A549 (cell line): ENCODE measurements around the gene ADCY7. TPM values are rescaled to one million over a fixed set of nuclear protein-coding genes. Genes with fewer than 3 reads are reported as not detected.

ENCODE experiments used
- ATAC-seq, 2 experiments: fragments of 200-7000 bp in 1 of 2; fragments of >200 bp in 1 of 2; cut with Nextera tagmentation in 1 of 2; cut with Tn5 transposase in 1 of 2; 3 replicates each; pipeline versions ENCODE4 v1.8.0 to v1.9.1; 2018 to 2020; ENCODE audit warnings: mild to moderate bottlenecking in 1 of 2, moderate library complexity in 1 of 2
- CTCF ChIA-PET: fragments of 300-600 bp; sonication (Branson Sonifier 250); formaldehyde crosslinking; extraction: SDS; loops from one replicate; lab custom pipeline; 2021; ENCODE audit warnings: antibody characterized with exemption, inconsistent platforms; lab: Yijun Ruan, JAX
- POLR2A ChIA-PET: fragments of 350-600 bp; formaldehyde crosslinking; extraction: SDS; loops from one replicate; lab custom pipeline; 2021; ENCODE audit warnings: antibody characterized with exemption, inconsistent platforms; lab: Yijun Ruan, JAX
- DNase-seq, 2 experiments: peaks; one replicate each; pipeline versions ENCODE4 v3.0.0 to v3.0.0-alpha.2; 2011 to 2016; ENCODE audit warnings: low read depth in 1 of 2, low spot score in 1 of 2
- FAIRE-seq: peaks from 2 replicates; lab custom pipeline; 2011; peaks lifted over from hg19 to GRCh38; lab: Jason Lieb, UNC
- H3K27ac ChIP-seq, 2 experiments: fragments of >200 bp; sonication (Bioruptor Twin); formaldehyde crosslinking; 3 replicates each; pipeline ENCODE4 v1.5.1; 2016 to 2017
- H3K4me1 ChIP-seq: fragments of >200 bp; sonication (Bioruptor Twin); formaldehyde crosslinking; 3 replicates; pipeline ENCODE4 v1.6.1; 2016
- H3K4me2 ChIP-seq: fragments of >200 bp; sonication (Bioruptor Twin); formaldehyde crosslinking; 3 replicates; pipeline ENCODE4 v1.6.1; 2016
- H3K4me3 ChIP-seq: fragments of >200 bp; sonication (Bioruptor Twin); formaldehyde crosslinking; 3 replicates; pipeline ENCODE4 v1.5.1; 2016
- H3K9me3 ChIP-seq: fragments of >200 bp; sonication (Bioruptor Twin); formaldehyde crosslinking; 3 replicates; pipeline ENCODE4 v1.6.1; 2016
- EHMT2 ChIP-seq: fragments of 200-600 bp; sonication (generic); IDR thresholded peaks from 2 replicates; pipeline ENCODE4 v1.6.1; 2016; ENCODE audit warnings: antibody characterized with exemption, low read depth, mild to moderate bottlenecking, moderate library complexity
- EP300 ChIP-seq, 2 experiments: fragments of >200 bp; sonication (Bioruptor Twin); formaldehyde crosslinking; IDR thresholded peaks; 2 replicates in 1 of 2; 3 replicates in 1 of 2; pipeline ENCODE4 v1.6.1; 2016 to 2017
- FOSL2 ChIP-seq, 2 experiments: fragments of 450-650 bp in 1 of 2; fragments of >200 bp in 1 of 2; sonication (Bioruptor Twin) in 1 of 2; formaldehyde crosslinking; IDR thresholded peaks; 2 replicates each; pipeline versions ENCODE4 v1.5.0 to v1.6.1; 2016 to 2020; ENCODE audit warnings: mild to moderate bottlenecking in 1 of 2, moderate library complexity in 1 of 2
- HEYL ChIP-seq: fragments of 250-450 bp; sonication (Bioruptor Pico); IDR thresholded peaks from 2 replicates; pipeline ENCODE4 v1.8.0; 2021; ENCODE audit warnings: mild to moderate bottlenecking, moderate library complexity
- HOXB13 ChIP-seq: fragments of 250-450 bp; sonication (Bioruptor Pico); IDR thresholded peaks from 2 replicates; pipeline ENCODE4 v1.5.0; 2020; ENCODE audit warnings: low read depth, mild to moderate bottlenecking, moderate library complexity
- KDM5A ChIP-seq: fragments of 200-600 bp; sonication (generic); IDR thresholded peaks from 2 replicates; pipeline ENCODE4 v1.6.1; 2016; ENCODE audit warnings: antibody characterized with exemption, mild to moderate bottlenecking
- MAZ ChIP-seq: fragments of 150-350 bp; IDR thresholded peaks from 2 replicates; pipeline ENCODE4 v1.6.1; 2014; ENCODE audit warnings: antibody characterized with exemption, low read depth, low read length, borderline replicate concordance
- MYC ChIP-seq: IDR thresholded peaks from 2 replicates; pipeline ENCODE4 v1.6.1; 2012; ENCODE audit warnings: mild to moderate bottlenecking, inconsistent platforms, low read length, improper control_type of control experiment, borderline replicate concordance
- NFE2L2 ChIP-seq: fragments of 150-350 bp; conservative IDR thresholded peaks from 2 replicates; pipeline ENCODE4 v1.6.1; 2014; ENCODE audit warnings: low read length
- NPAS2 ChIP-seq: fragments of 250-450 bp; sonication (Bioruptor Pico); IDR thresholded peaks from 2 replicates; pipeline ENCODE4 v1.8.0; 2022; ENCODE audit warnings: mild to moderate bottlenecking, moderate library complexity, borderline replicate concordance
- PHF8 ChIP-seq: fragments of 200-600 bp; sonication (generic); IDR thresholded peaks from 2 replicates; pipeline ENCODE4 v1.6.1; 2016; ENCODE audit warnings: low read depth, mild to moderate bottlenecking, antibody characterized with exemption, moderate library complexity, borderline replicate concordance
- RNF2 ChIP-seq: fragments of 200-600 bp; sonication (generic); IDR thresholded peaks from 2 replicates; pipeline ENCODE4 v1.6.1; 2016; ENCODE audit warnings: low read depth, mild to moderate bottlenecking, antibody characterized with exemption, moderate library complexity, borderline replicate concordance
- SREBF2 ChIP-seq: fragments of 450-650 bp; IDR thresholded peaks from 2 replicates; pipeline ENCODE4 v1.6.1; 2014; ENCODE audit warnings: mild to moderate bottlenecking, moderate library complexity
- TP53 ChIP-seq: fragments of 250-450 bp; sonication (Bioruptor Pico); IDR thresholded peaks from 2 replicates; pipeline ENCODE4 v1.5.0; 2021; ENCODE audit warnings: mild to moderate bottlenecking, moderate library complexity
- ZFP36 ChIP-seq: fragments of 450-650 bp; IDR thresholded peaks from 2 replicates; pipeline ENCODE4 v1.6.1; 2014; ENCODE audit warnings: borderline replicate concordance; ENCODE audit not compliant: partially characterized antibody
- WGBS: methylation state at CpG from one replicate; pipeline ENCODE4 v1.1.6; 2017; ENCODE audit errors: missing lambda C conversion rate; 5-methylcytosine and 5-hydroxymethylcytosine counted together
- polyA plus RNA-seq, 4 experiments: library from polyadenylated mRNA; depleted of rRNA in 3 of 4; stranded (reverse); fragments of >200 nt; fragmentation: RNase III in 1 of 4; extraction: RNeasy Plus Mini Kit Qiagen cat#74134 plus additional on column Dnase treatment in 1 of 4; gene quantifications; 2 replicates in 3 of 4; 3 replicates in 1 of 4; pipeline ENCODE4 v1.2.3, GENCODE V29; 2011 to 2017
- TF ChIP-seq, protein P1 (sequence below): fragments of 150-350 bp; IDR thresholded peaks from 2 replicates; pipeline ENCODE4 v1.6.1; 2014; ENCODE audit warnings: low read depth, mild to moderate bottlenecking, low read length
- TF ChIP-seq, protein P2 (sequence below): fragments of >200 bp; sonication (Bioruptor Twin); formaldehyde crosslinking; IDR thresholded peaks from 2 replicates; pipeline ENCODE4 v1.6.1; 2016
- TF ChIP-seq, protein P3 (sequence below): fragments of 250-450 bp; sonication (Bioruptor Pico); IDR thresholded peaks from 2 replicates; pipeline ENCODE4 v1.5.0; 2021; ENCODE audit warnings: mild to moderate bottlenecking, moderate library complexity, borderline replicate concordance
- TF ChIP-seq, protein P4 (sequence below): fragments of 200-600 bp; sonication (generic); IDR thresholded peaks from 2 replicates; pipeline ENCODE4 v1.6.1; 2016; ENCODE audit warnings: antibody characterized with exemption, mild to moderate bottlenecking, moderate library complexity

Gene ADCY7
- polyA plus RNA-seq, 2 of the 4 experiments (the other 2 are of a cell fraction), result 10.5 to 18.7 TPM

DNA sequence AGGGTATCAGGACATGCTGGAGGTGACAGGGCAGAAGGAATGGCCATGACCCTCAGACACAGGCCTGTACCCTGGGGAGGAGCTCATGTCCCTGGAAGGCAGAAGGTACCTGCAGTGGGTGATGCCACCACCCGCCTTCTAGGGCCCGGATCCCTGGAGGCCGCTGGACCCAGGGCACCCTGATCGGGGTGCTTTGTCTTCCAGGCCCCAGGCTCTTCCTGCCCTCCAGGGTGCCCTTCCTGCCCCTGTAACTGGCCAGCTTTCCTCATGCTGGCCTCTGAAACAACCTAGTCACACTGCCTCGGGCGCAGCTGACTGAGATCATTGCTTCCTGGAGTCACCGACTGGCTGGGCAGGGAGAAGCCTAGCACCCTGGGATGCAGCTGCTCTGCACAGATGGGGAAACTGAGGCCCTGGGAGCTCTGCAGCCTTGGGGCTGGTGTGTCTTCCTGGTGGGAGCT is 5.8 kb downstream of the ADCY7 start:
- Histone ChIP-seq H3K9me3 (no peaks in the 10 kb centered on the region), H3K4me3 (no peak overlapping the region), H3K27ac (no peak overlapping the region), H3K4me2 (no peak overlapping the region), H3K4me1 (no peaks in the 10 kb centered on the region)
- ATAC-seq (no peak; a peak in 1 of 6 replicates), FAIRE-seq (no peak), DNase-seq (no peak)
- ChIA-PET CTCF (interaction anchor here (0.6 to 2.0 kb wide), 5 partner anchors 10 to 247 kb away, joined by 3 to 7 read pairs (median 3); partner anchors contain the start of gene CNEP1R1), POLR2A (no interaction called here)
- WGBS, result 82% methylated on average over 3 of the region's 7 CpGs
- TF ChIP-seq NFE2L2 (no peak), MYC (no peak), FOSL2 (IDR thresholded peaks at IDR 0.05) (no peak), FOSL2 (CRISPR knock-in tag; IDR thresholded peaks at IDR 0.05) (no peak), SREBF2 (no peak), EHMT2 (no peak), EP300 (IDR thresholded peaks at IDR 0.05) (no peak), RNF2 (no peak), HOXB13 (no peak), MAZ (no peak), KDM5A (no peak), PHF8 (no peak), TP53 (CRISPR knock-in tag) (no peak), NPAS2 (CRISPR knock-in tag) (no peak), HEYL (no peak)
- TF ChIP-seq, protein P1, sequence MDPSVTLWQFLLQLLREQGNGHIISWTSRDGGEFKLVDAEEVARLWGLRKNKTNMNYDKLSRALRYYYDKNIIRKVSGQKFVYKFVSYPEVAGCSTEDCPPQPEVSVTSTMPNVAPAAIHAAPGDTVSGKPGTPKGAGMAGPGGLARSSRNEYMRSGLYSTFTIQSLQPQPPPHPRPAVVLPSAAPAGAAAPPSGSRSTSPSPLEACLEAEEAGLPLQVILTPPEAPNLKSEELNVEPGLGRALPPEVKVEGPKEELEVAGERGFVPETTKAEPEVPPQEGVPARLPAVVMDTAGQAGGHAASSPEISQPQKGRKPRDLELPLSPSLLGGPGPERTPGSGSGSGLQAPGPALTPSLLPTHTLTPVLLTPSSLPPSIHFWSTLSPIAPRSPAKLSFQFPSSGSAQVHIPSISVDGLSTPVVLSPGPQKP, result no peak
- TF ChIP-seq, protein P2, sequence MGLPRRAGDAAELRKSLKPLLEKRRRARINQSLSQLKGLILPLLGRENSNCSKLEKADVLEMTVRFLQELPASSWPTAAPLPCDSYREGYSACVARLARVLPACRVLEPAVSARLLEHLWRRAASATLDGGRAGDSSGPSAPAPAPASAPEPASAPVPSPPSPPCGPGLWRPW, result no peak
- TF ChIP-seq, protein P3, sequence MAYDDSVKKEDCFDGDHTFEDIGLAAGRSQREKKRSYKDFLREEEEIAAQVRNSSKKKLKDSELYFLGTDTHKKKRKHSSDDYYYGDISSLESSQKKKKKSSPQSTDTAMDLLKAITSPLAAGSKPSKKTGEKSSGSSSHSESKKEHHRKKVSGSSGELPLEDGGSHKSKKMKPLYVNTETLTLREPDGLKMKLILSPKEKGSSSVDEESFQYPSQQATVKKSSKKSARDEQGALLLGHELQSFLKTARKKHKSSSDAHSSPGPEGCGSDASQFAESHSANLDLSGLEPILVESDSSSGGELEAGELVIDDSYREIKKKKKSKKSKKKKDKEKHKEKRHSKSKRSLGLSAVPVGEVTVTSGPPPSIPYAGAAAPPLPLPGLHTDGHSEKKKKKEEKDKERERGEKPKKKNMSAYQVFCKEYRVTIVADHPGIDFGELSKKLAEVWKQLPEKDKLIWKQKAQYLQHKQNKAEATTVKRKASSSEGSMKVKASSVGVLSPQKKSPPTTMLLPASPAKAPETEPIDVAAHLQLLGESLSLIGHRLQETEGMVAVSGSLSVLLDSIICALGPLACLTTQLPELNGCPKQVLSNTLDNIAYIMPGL, result no peak

DNA sequence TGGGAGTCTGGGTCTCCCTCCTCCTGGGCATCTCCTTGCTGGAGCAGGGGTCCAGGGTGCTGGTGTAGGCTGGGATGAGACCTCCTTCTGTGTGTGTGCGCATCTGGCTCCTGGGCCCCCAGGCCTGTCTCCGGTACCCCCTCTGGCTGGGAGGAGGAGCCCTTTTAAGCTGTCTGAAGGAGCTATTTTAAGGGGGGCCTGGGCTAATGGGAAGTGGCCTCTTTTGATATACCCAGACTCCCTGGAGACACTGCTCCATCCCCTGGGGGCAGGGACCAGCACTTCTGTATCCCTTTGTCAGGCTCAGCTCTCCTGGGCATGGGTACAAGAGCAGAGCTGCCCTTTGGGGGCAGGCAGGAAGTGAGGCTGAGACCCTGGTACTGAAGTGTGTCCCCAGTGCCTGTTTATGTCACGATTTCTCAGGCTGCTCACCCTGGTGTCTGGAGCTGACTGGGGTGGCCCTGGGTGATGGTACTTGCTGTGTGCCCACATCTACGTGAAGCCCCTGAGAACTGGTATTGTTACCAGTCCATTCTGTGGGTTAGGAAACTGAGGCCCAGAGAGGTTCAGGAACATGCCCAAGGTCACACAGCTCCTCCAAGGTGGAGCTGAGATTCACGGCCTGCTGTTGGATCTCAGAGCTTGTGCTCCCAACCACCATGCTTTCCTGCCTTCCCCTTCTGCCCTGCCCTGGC is 6.5 kb downstream of the ADCY7 start:
- DNase-seq (no peak), FAIRE-seq (no peak), ATAC-seq (no peak)
- Histone ChIP-seq H3K9me3 (no peaks in the 10 kb centered on the region), H3K4me3 (no peak overlapping the region), H3K4me2 (no peak overlapping the region), H3K27ac (no peak overlapping the region), H3K4me1 (no peaks in the 10 kb centered on the region)
- POLR2A ChIA-PET, result no interaction called here
- WGBS, result 88% methylated on average over 2 of the region's 5 CpGs
- CTCF ChIA-PET, result interaction anchor here (0.6 to 2.0 kb wide), 8 partner anchors 7 to 533 kb away, joined by 3 to 7 read pairs (median 3); partner anchors contain the start of gene CNEP1R1
- TF ChIP-seq SREBF2 (no peak), ZFP36 (peak; percentile 21)
- TF ChIP-seq, protein P4, sequence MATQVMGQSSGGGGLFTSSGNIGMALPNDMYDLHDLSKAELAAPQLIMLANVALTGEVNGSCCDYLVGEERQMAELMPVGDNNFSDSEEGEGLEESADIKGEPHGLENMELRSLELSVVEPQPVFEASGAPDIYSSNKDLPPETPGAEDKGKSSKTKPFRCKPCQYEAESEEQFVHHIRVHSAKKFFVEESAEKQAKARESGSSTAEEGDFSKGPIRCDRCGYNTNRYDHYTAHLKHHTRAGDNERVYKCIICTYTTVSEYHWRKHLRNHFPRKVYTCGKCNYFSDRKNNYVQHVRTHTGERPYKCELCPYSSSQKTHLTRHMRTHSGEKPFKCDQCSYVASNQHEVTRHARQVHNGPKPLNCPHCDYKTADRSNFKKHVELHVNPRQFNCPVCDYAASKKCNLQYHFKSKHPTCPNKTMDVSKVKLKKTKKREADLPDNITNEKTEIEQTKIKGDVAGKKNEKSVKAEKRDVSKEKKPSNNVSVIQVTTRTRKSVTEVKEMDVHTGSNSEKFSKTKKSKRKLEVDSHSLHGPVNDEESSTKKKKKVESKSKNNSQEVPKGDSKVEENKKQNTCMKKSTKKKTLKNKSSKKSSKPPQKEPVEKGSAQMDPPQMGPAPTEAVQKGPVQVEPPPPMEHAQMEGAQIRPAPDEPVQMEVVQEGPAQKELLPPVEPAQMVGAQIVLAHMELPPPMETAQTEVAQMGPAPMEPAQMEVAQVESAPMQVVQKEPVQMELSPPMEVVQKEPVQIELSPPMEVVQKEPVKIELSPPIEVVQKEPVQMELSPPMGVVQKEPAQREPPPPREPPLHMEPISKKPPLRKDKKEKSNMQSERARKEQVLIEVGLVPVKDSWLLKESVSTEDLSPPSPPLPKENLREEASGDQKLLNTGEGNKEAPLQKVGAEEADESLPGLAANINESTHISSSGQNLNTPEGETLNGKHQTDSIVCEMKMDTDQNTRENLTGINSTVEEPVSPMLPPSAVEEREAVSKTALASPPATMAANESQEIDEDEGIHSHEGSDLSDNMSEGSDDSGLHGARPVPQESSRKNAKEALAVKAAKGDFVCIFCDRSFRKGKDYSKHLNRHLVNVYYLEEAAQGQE, result no peak
